AG04450 (cell line): ENCODE results near the gene TMEM203. TPM values are rescaled to one million over a fixed set of nuclear protein-coding genes. Genes with fewer than 3 reads are reported as not detected.

Experiments used
- CTCF ChIA-PET: fragments of 300-600, 350-600 bp; formaldehyde crosslinking; extraction: SDS; loops from one replicate; lab custom pipeline; 2022; ENCODE audit warnings: antibody characterized with exemption, inconsistent platforms; lab: Charles Lee
- POLR2A ChIA-PET: fragments of 350-600 bp; formaldehyde crosslinking; extraction: SDS; loops from one replicate; lab custom pipeline; 2021; ENCODE audit warnings: antibody characterized with exemption, inconsistent platforms; lab: Yijun Ruan, JAX
- DNase-seq: peaks from one replicate; pipeline ENCODE4 v3.0.0-alpha.2; 2011; ENCODE audit warnings: low read depth, low spot score
- H3K27ac ChIP-seq: one replicate; pipeline ENCODE4 v1.5.1; 2012; ENCODE audit warnings: low read depth, low read length, control low read depth
- H3K27me3 ChIP-seq: one replicate; pipeline ENCODE4 v1.6.0; 2012; ENCODE audit warnings: low read length; ENCODE audit not compliant: control insufficient read depth, insufficient read depth
- H3K4me3 ChIP-seq: 2 replicates; pipeline ENCODE4 v1.5.1; 2011; ENCODE audit warnings: mild to moderate bottlenecking, low read depth, low read length, control low read depth
- H3K9me3 ChIP-seq: 2 replicates; pipeline ENCODE4 v1.5.1; 2012; ENCODE audit warnings: low read length; ENCODE audit not compliant: control insufficient read depth, insufficient read depth
- CTCF ChIP-seq: IDR thresholded peaks from 2 replicates; pipeline ENCODE4 v1.5.1; 2011; ENCODE audit warnings: low read depth, low read length, control low read depth, inconsistent platforms
- polyA plus RNA-seq: library from polyadenylated mRNA; depleted of rRNA; stranded (reverse); fragments of >200 nt; gene quantifications from 2 replicates; pipeline ENCODE4 v1.2.3, GENCODE V29; 2011

The TMEM203 gene
- polyA plus RNA-seq, 1 experiment: 50.2 TPM

GRCh38 chr9:137231372-137232039, 26.1 kb upstream of the TMEM203 start:
- POLR2A ChIA-PET: interaction anchor here (1.9 kb wide), 1 partner anchor 9 kb away, joined by 7 read pairs; the partner anchor contains the start of gene TUBB4B
- DNase-seq: no peak
- Histone ChIP-seq H3K27ac (no peak overlapping the region), H3K27me3 (no peaks in the 10 kb centered on the region), H3K4me3 (no peak overlapping the region), H3K9me3 (no peaks in the 10 kb centered on the region; the same call in 1 of the 2 replicates)
- no peak for TF ChIP-seq CTCF
- CTCF ChIA-PET: no interaction called here

- H3K9me3 ChIP-seq: no peaks in the 10 kb centered on the region; the same call in 1 of the 2 replicates
- H3K4me3 ChIP-seq: no peak within 1 kb of the TSS
- DNase-seq: no peak
- no peak for TF ChIP-seq CTCF
- CTCF ChIA-PET: no interaction called here
- no peak within 1 kb of the TSS for H3K27ac ChIP-seq
- POLR2A ChIA-PET: interaction anchor here (1.9 kb wide), 1 partner anchor 10 kb away, joined by 7 read pairs; the partner anchor contains the start of gene TUBB4B
- H3K27me3 ChIP-seq: no peaks in the 10 kb centered on the region
Measured at GRCh38 chr9:137230705-137231371, 25.4 kb upstream of the TMEM203 start, which contains the start of gene SLC34A3. SLC34A3 (plus strand) TSS chr9:137230901; CDS start chr9:137231703, 802 bp downstream.

GRCh38 chr9:137229903-137230704, 24.7 kb upstream of the TMEM203 start:
- Histone ChIP-seq H3K9me3 (no peaks in the 10 kb centered on the region; the same call in 1 of the 2 replicates), H3K27me3 (no peaks in the 10 kb centered on the region), H3K27ac (no peak overlapping the region), H3K4me3 (no peak overlapping the region)
- TF ChIP-seq CTCF: no peak
- POLR2A ChIA-PET: interaction anchor here (0.6 to 1.9 kb wide), 2 partner anchors 11 to 25 kb away, joined by 3 to 7 read pairs; partner anchors contain the start of gene TUBB4B
- CTCF ChIA-PET: no interaction called here
- DNase-seq: no peak

GRCh38 chr9:137228968-137229896, 23.8 kb upstream of the TMEM203 start:
- Histone ChIP-seq H3K27ac (no peak overlapping the region), H3K9me3 (no peaks in the 10 kb centered on the region; the same call in 1 of the 2 replicates), H3K27me3 (no peaks in the 10 kb centered on the region), H3K4me3 (no peak overlapping the region)
- POLR2A ChIA-PET: interaction anchor here (0.6 to 1.9 kb wide), 2 partner anchors 12 to 24 kb away, joined by 3 to 7 read pairs; partner anchors contain the start of gene TUBB4B
- CTCF ChIA-PET: interaction anchor here (0.5 to 0.6 kb wide), 2 partner anchors 73 to 182 kb away, joined by 3 read pairs; no protein-coding TSS in a partner anchor
- TF ChIP-seq CTCF: no peak
- no peak for DNase-seq
